ENCODE measurements around the gene GPNMB.
"Not testable (repeated sequence)": the region's sequence is repeated elsewhere in the genome, so short reads cannot be mapped to it uniquely, and the experiment has no call there.

Gene GPNMB

GRCh38 chr7:23306936-23307521 lies 60.5 kb downstream of the GPNMB start:
- DNase-seq (ENCODE audit: low read depth), result no peak

GRCh38 chr7:23308754-23309153 lies 62.2 kb downstream of the GPNMB start:
- DNase-seq (ENCODE audit: low read depth), result no peak

- not testable (repeated sequence) for DNase-seq (ENCODE audit: low read depth)
Measured at GRCh38 chr7:23312141-23312540, 65.6 kb downstream of the GPNMB start.

GRCh38 chr7:23315366-23315765 lies 68.8 kb downstream of the GPNMB start:
- no peak for DNase-seq (ENCODE audit: low read depth)
